ENCODE data around the gene RCOR1. TPM values are rescaled to one million over a fixed set of nuclear protein-coding genes. Genes with fewer than 3 reads are reported as not detected.

RCOR1 gene
- total RNA-seq, 1 experiment from 2014 or later, result 34.1 TPM

DNA sequence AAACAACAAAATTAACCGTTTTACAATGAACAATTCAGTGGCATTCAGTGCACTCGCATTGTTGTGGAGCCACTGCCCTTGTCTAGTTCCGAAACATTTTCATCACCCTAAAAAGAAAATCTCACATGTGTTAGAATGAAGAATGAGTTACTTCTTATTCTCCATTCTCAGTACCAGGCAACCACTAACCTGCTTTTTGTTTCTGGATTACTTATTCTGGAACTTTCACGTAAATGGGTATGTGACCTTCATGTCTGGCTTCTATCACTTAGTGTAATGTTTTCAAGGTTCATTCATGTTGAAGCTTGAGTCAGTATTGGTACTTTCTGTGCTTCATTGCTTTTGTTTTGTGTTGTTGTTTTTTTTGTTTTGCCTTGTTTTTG lies 15.6 kb downstream of the RCOR1 start:
- H4K5ac ChIP-seq (ENCODE audit: insufficient read length, low read depth, low read length), result no peak overlapping the region
- H3K79me2 ChIP-seq (ENCODE audit: insufficient read depth, low read length), result peaks cover 24% of the 10 kb centered on the region; the same call in 1 of the 2 replicates
- no peak overlapping the region for H3T11ph ChIP-seq (ENCODE audit: low read length)
- H2BK15ac ChIP-seq (ENCODE audit: low read depth, low read length), result no peak overlapping the region
- no peak overlapping the region for H2BK20ac ChIP-seq (ENCODE audit: low read depth, low read length, poor library complexity, severe bottlenecking)
- DNase-seq, result no peak
- H2AFZ ChIP-seq (ENCODE audit: low read length), result no peak overlapping the region
- Mint-ChIP-seq H3K4me1 (peaks cover 4 to 11% of the 10 kb centered on the region in 2 experiments; a peak in 3 of 4 replicates), H3K27ac (no peak overlapping the region; a peak in 1 of 7 replicates), H3K4me3 (no peak overlapping the region), H3K9me3 (no peaks in the 10 kb centered on the region), H3K27me3 (ENCODE audit: low read depth) (no peaks in the 10 kb centered on the region), H3K36me3 (ENCODE audit: insufficient read depth in 1 of 3, low read depth in 3 of 3) (peaks cover 2 to 14% (median 11%) of the 10 kb centered on the region in 3 experiments; a peak in 4 of 7 replicates)
- H3K27ac ChIP-seq (ENCODE audit: insufficient read length, low read depth, low read length), result no peak overlapping the region
- no peak overlapping the region for H3K23ac ChIP-seq (ENCODE audit: insufficient read length, low read depth, low read length)
- no peak overlapping the region for H2BK5ac ChIP-seq (ENCODE audit: insufficient read length, low read length)
- H3K9me3 ChIP-seq (ENCODE audit: control insufficient read depth, low read depth, low read length), result no peaks in the 10 kb centered on the region
- no peak overlapping the region for H3K4me2 ChIP-seq (ENCODE audit: insufficient read depth, insufficient read length, low read length)
- no peaks in the 10 kb centered on the region for H4K20me1 ChIP-seq (ENCODE audit: control insufficient read depth, insufficient read depth, insufficient read length)
- no peak overlapping the region for H4K8ac ChIP-seq (replicated peaks; ENCODE audit: insufficient read length, low read depth, low read length)
- no peaks in the 10 kb centered on the region for H3K79me1 ChIP-seq (ENCODE audit: insufficient read depth, low read depth, low read length, poor library complexity, severe bottlenecking)
- no peak overlapping the region for H4K91ac ChIP-seq (ENCODE audit: insufficient read length, low read depth, low read length)
- no peaks in the 10 kb centered on the region for H3K27me3 ChIP-seq (ENCODE audit: insufficient read depth, low read length)
- H3K56ac ChIP-seq (ENCODE audit: insufficient read length, low read depth, low read length), result no peak overlapping the region
- no peak overlapping the region for H3K18ac ChIP-seq (ENCODE audit: insufficient read length, low read depth, low read length)
- no peak overlapping the region for H3K9ac ChIP-seq (ENCODE audit: extremely low read depth, insufficient read length, low read length)
- TF ChIP-seq, protein P1, sequence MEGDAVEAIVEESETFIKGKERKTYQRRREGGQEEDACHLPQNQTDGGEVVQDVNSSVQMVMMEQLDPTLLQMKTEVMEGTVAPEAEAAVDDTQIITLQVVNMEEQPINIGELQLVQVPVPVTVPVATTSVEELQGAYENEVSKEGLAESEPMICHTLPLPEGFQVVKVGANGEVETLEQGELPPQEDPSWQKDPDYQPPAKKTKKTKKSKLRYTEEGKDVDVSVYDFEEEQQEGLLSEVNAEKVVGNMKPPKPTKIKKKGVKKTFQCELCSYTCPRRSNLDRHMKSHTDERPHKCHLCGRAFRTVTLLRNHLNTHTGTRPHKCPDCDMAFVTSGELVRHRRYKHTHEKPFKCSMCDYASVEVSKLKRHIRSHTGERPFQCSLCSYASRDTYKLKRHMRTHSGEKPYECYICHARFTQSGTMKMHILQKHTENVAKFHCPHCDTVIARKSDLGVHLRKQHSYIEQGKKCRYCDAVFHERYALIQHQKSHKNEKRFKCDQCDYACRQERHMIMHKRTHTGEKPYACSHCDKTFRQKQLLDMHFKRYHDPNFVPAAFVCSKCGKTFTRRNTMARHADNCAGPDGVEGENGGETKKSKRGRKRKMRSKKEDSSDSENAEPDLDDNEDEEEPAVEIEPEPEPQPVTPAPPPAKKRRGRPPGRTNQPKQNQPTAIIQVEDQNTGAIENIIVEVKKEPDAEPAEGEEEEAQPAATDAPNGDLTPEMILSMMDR (conservative IDR thresholded peaks at IDR 0.05), result no peak
- H2AK5ac ChIP-seq (ENCODE audit: insufficient read length, low read length), result no peak overlapping the region
- H3K4ac ChIP-seq (ENCODE audit: low read depth, low read length), result no peak overlapping the region
- H2BK120ac ChIP-seq (ENCODE audit: low read depth, low read length, poor library complexity, severe bottlenecking), result no peak overlapping the region
- no CpG with 5 or more reads among the region's 4 CpGs for whole genome bisulfite sequencing (ENCODE audit: extremely low coverage, insufficient read length, low lambda C conversion rate)
- no peak overlapping the region for H3K14ac ChIP-seq (ENCODE audit: insufficient read depth, low read length)
- no peak overlapping the region for H2BK12ac ChIP-seq (ENCODE audit: insufficient read length, low read depth, low read length)
- H3K4me1 ChIP-seq (ENCODE audit: insufficient read depth, low read length), result no peaks in the 10 kb centered on the region
- no peaks in the 10 kb centered on the region for H3K23me2 ChIP-seq (ENCODE audit: insufficient read length, low read depth, low read length, poor library complexity, severe bottlenecking)
